GM18526 (cell line): Measurements from ENCODE around the gene FAM13B.

Experiments used
- POLR2A ChIP-seq: IDR thresholded peaks from 3 replicates; pipeline ENCODE4 v1.6.1; 2011; ENCODE audit not compliant: insufficient read length; ENCODE audit errors: extremely low read depth

Gene FAM13B

GRCh38 chr5:138032572-138033385 lies at the start of gene FAM13B:
Gene FAM13B (minus strand): TSS chr5:138033079. CDS start chr5:138019111, 13,968 bp downstream.
- TF ChIP-seq POLR2A, result peak; percentile 95

- TF ChIP-seq POLR2A, result no peak
Measured at GRCh38 chr5:138082033-138082432, 49.2 kb upstream of the FAM13B start.

- no peak for TF ChIP-seq POLR2A
Measured at GRCh38 chr5:138078006-138078643, 45.2 kb upstream of the FAM13B start.

- no peak for TF ChIP-seq POLR2A
Measured at GRCh38 chr5:138077064-138077696, 44.3 kb upstream of the FAM13B start.

GRCh38 chr5:138068742-138069600 lies 36.1 kb upstream of the FAM13B start:
- no peak for TF ChIP-seq POLR2A

- TF ChIP-seq POLR2A, result no peak
Measured at GRCh38 chr5:138067945-138068344, 35.1 kb upstream of the FAM13B start.

GRCh38 chr5:138065102-138065501 lies 32.2 kb upstream of the FAM13B start:
- no peak for TF ChIP-seq POLR2A

- TF ChIP-seq POLR2A, result no peak
Measured at GRCh38 chr5:138064526-138064925, 31.6 kb upstream of the FAM13B start.

GRCh38 chr5:138054847-138055558 lies 22.1 kb upstream of the FAM13B start:
- no peak for TF ChIP-seq POLR2A

- TF ChIP-seq POLR2A, result no peak
Measured at GRCh38 chr5:138054206-138054605, 21.3 kb upstream of the FAM13B start.

- no peak for TF ChIP-seq POLR2A
Measured at GRCh38 chr5:138053554-138053953, 20.7 kb upstream of the FAM13B start.

GRCh38 chr5:138051441-138052296 lies 18.8 kb upstream of the FAM13B start:
- TF ChIP-seq POLR2A, result no peak

- TF ChIP-seq POLR2A, result no peak
Measured at GRCh38 chr5:138038826-138039225, 5.9 kb upstream of the FAM13B start.
